Liver (tissue), 9 donors: ENCODE measurements around the gene KCNRG. TPM values are rescaled to one million over a fixed set of nuclear protein-coding genes. Genes with fewer than 3 reads are reported as not detected.

Source experiments
- DNase-seq: peaks from one replicate; pipeline ENCODE4 v3.0.0-alpha.2; 2017; ENCODE audit warnings: low spot score
- H3K27ac ChIP-seq, 2 donors: one replicate each; pipeline ENCODE4 v1.7.0; 2013; ENCODE audit warnings: inconsistent platforms in 2 of 2, low read length in 2 of 2, control low read depth in 1 of 2, low read depth in 1 of 2, mild to moderate bottlenecking in 1 of 2
- H3K27me3 ChIP-seq, 4 donors: one replicate each; pipeline versions ENCODE4 v1.6.1 to v1.7.0; 2013; ENCODE audit warnings: low read length in 3 of 4, inconsistent platforms in 1 of 4, mild to moderate bottlenecking in 1 of 4, moderate library complexity in 1 of 4; ENCODE audit not compliant: control insufficient read depth in 4 of 4, insufficient read depth in 4 of 4
- H3K36me3 ChIP-seq, 4 donors: one replicate each; pipeline versions ENCODE4 v1.6.1 to v1.7.0; 2013; ENCODE audit warnings: low read length in 3 of 4, mild to moderate bottlenecking in 3 of 4, low read depth in 1 of 4, moderate library complexity in 1 of 4; ENCODE audit not compliant: control insufficient read depth in 4 of 4, insufficient read depth in 3 of 4
- H3K4me1 ChIP-seq, 4 donors: one replicate each; pipeline versions ENCODE4 v1.6.1 to v1.7.0; 2013; ENCODE audit warnings: low read length in 3 of 4, mild to moderate bottlenecking in 3 of 4, moderate library complexity in 1 of 4; ENCODE audit not compliant: control insufficient read depth in 4 of 4, insufficient read depth in 4 of 4
- H3K4me3 ChIP-seq, 3 donors: one replicate each; pipeline versions ENCODE4 v1.6.1 to v1.7.0; 2013; ENCODE audit warnings: low read length in 3 of 3, control low read depth in 1 of 3, low read depth in 1 of 3, mild to moderate bottlenecking in 1 of 3
- H3K9ac ChIP-seq, 2 donors: one replicate each; pipeline ENCODE4 v1.7.0; 2013; ENCODE audit warnings: low read length in 2 of 2, mild to moderate bottlenecking in 2 of 2, moderate library complexity in 2 of 2, control low read depth in 1 of 2, low read depth in 1 of 2
- H3K9me3 ChIP-seq, 4 donors: one replicate each; pipeline versions ENCODE4 v1.6.1 to v1.7.0; 2013; ENCODE audit warnings: low read length in 3 of 4; ENCODE audit not compliant: control insufficient read depth in 4 of 4
- EGR1 ChIP-seq, 2 donors: IDR thresholded peaks; 2 replicates each; pipeline ENCODE4 v1.6.1; 2016 to 2018; ENCODE audit warnings: antibody characterized with exemption in 2 of 2, low read depth in 2 of 2
- FOXA1 ChIP-seq: IDR thresholded peaks from 2 replicates; pipeline ENCODE4 v1.6.1; 2016; ENCODE audit warnings: antibody characterized with exemption
- FOXA2 ChIP-seq: IDR thresholded peaks from 2 replicates; pipeline ENCODE4 v1.6.1; 2016; ENCODE audit warnings: antibody characterized with exemption
- GABPA ChIP-seq, 2 donors: IDR thresholded peaks in 1 of 2; conservative IDR thresholded peaks in 1 of 2; 2 replicates each; pipeline ENCODE4 v1.6.1; 2016; ENCODE audit warnings: antibody characterized with exemption in 2 of 2, mild to moderate bottlenecking in 1 of 2, moderate library complexity in 1 of 2
- HNF4A ChIP-seq, 2 donors: conservative IDR thresholded peaks; 2 replicates each; pipeline ENCODE4 v1.6.1; 2016; ENCODE audit warnings: antibody characterized with exemption in 2 of 2, mild to moderate bottlenecking in 2 of 2
- HNF4G ChIP-seq: IDR thresholded peaks from 2 replicates; pipeline ENCODE4 v1.6.1; 2016; ENCODE audit warnings: antibody characterized with exemption
- JUND ChIP-seq, 2 donors: IDR thresholded peaks; 2 replicates each; pipeline ENCODE4 v1.6.1; 2016; ENCODE audit warnings: antibody characterized with exemption in 2 of 2
- NR2F2 ChIP-seq: IDR thresholded peaks from 2 replicates; pipeline ENCODE4 v1.6.1; 2016; ENCODE audit warnings: antibody characterized with exemption
- RAD21 ChIP-seq, 2 donors: IDR thresholded peaks; 2 replicates each; pipeline ENCODE4 v1.6.1; 2016; ENCODE audit warnings: antibody characterized with exemption in 2 of 2, mild to moderate bottlenecking in 2 of 2
- RXRA ChIP-seq, 2 donors: IDR thresholded peaks; 2 replicates each; pipeline ENCODE4 v1.6.1; 2017 to 2018; ENCODE audit warnings: antibody characterized with exemption in 2 of 2, mild to moderate bottlenecking in 1 of 2
- SP1 ChIP-seq: IDR thresholded peaks from 2 replicates; pipeline ENCODE4 v1.6.1; 2018; ENCODE audit warnings: antibody characterized with exemption, mild to moderate bottlenecking
- TAF1 ChIP-seq: conservative IDR thresholded peaks from 2 replicates; pipeline ENCODE4 v1.6.1; 2016; ENCODE audit warnings: antibody characterized with exemption, mild to moderate bottlenecking
- YY1 ChIP-seq: IDR thresholded peaks from 2 replicates; pipeline ENCODE4 v1.6.1; 2016; ENCODE audit warnings: antibody characterized with exemption, mild to moderate bottlenecking
- WGBS: extraction: QIAGEN DNeasy Blood & Tissue Kit; methylation state at CpG from one replicate; pipeline ENCODE4 v1.1.7; 2013; 5-methylcytosine and 5-hydroxymethylcytosine counted together
- polyA plus RNA-seq, 2 donors: library from polyadenylated mRNA; stranded (reverse) in 1 of 2; unstranded in 1 of 2; fragments of 200-250 nt in 1 of 2; fragments of >200 nt in 1 of 2; fragmentation: Nextera tagmentation in 1 of 2; extraction: Ambion mirVana in 1 of 2; gene quantifications; one replicate each; pipeline versions ENCODE4 v1.2.1 to v1.2.3, GENCODE V29; 2013 to 2015
- total RNA-seq, 2 donors: library from RNA; depleted of rRNA; stranded (reverse); fragments of >200 nt; gene quantifications; one replicate each; pipeline ENCODE4 v1.2.3, GENCODE V29; 2014
- TF ChIP-seq, protein P1 (sequence below): IDR thresholded peaks from 2 replicates; pipeline ENCODE4 v1.6.1; 2016; ENCODE audit warnings: antibody characterized with exemption, mild to moderate bottlenecking
- TF ChIP-seq, protein P2 (sequence below): fragments of 150-350 bp; IDR thresholded peaks from 2 replicates; pipeline ENCODE4 v1.5.1; 2017; ENCODE audit warnings: improper control_type of control experiment, low read depth, low read length; ENCODE audit not compliant: missing input control
- TF ChIP-seq, protein P3 (sequence below): IDR thresholded peaks from 2 replicates; pipeline ENCODE4 v1.6.1; 2016; ENCODE audit warnings: antibody characterized with exemption
- TF ChIP-seq, protein P4 (sequence below): IDR thresholded peaks from 2 replicates; pipeline ENCODE4 v1.6.1; 2016; ENCODE audit warnings: antibody characterized with exemption
- TF ChIP-seq, protein P5 (sequence below): IDR thresholded peaks from 2 replicates; pipeline ENCODE4 v1.6.1; 2016; ENCODE audit warnings: antibody characterized with exemption
- donor health status: healthy.
- donor health status: healthy.
- donor health status: healthy.
- donor health status: healthy.
- donor health status: healthy.

KCNRG gene, protein sequence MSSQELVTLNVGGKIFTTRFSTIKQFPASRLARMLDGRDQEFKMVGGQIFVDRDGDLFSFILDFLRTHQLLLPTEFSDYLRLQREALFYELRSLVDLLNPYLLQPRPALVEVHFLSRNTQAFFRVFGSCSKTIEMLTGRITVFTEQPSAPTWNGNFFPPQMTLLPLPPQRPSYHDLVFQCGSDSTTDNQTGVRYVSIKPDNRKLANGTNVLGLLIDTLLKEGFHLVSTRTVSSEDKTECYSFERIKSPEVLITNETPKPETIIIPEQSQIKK
- total RNA-seq (1 to 10 TPM; 1.9 to 2.1 TPM), polyA plus RNA-seq (under 1 TPM; 0.18 to 0.50 TPM)

DNA sequence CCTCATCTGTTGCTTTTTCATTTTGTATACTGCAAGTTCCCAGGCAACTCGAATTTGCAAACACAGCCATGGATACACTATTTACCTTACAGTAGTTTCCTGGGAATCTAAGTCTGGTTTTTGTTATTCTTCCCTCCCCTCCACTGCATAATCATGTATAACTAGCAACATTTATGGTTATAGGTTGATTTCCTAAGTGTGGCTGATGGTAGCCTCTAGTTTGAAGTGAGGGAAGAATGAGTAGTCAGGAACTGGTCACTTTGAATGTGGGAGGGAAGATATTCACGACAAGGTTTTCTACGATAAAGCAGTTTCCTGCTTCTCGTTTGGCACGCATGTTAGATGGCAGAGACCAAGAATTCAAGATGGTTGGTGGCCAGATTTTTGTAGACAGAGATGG, at the start of gene KCNRG:
Gene KCNRG (plus strand): TSS at position 187 of the 400 bp plus-strand sequence. CDS start 50 bp downstream, at position 237.
- WGBS: 76% methylated on average over 5 of the region's 5 CpGs
- H3K27me3 ChIP-seq: no peaks in the 10 kb centered on the region
- no peak for DNase-seq
- TF ChIP-seq FOXA2: no peak
- no peak for TF ChIP-seq GABPA (IDR thresholded peaks at IDR 0.05 in 1 of 2, conservative IDR thresholded peaks at IDR 0.05 in 1 of 2)
- TF ChIP-seq HNF4G: no peak
- TF ChIP-seq RAD21 (IDR thresholded peaks at IDR 0.05): no peak
- no peak for TF ChIP-seq HNF4A (conservative IDR thresholded peaks at IDR 0.05)
- no peak for TF ChIP-seq JUND (IDR thresholded peaks at IDR 0.05)
- TF ChIP-seq, protein P1, sequence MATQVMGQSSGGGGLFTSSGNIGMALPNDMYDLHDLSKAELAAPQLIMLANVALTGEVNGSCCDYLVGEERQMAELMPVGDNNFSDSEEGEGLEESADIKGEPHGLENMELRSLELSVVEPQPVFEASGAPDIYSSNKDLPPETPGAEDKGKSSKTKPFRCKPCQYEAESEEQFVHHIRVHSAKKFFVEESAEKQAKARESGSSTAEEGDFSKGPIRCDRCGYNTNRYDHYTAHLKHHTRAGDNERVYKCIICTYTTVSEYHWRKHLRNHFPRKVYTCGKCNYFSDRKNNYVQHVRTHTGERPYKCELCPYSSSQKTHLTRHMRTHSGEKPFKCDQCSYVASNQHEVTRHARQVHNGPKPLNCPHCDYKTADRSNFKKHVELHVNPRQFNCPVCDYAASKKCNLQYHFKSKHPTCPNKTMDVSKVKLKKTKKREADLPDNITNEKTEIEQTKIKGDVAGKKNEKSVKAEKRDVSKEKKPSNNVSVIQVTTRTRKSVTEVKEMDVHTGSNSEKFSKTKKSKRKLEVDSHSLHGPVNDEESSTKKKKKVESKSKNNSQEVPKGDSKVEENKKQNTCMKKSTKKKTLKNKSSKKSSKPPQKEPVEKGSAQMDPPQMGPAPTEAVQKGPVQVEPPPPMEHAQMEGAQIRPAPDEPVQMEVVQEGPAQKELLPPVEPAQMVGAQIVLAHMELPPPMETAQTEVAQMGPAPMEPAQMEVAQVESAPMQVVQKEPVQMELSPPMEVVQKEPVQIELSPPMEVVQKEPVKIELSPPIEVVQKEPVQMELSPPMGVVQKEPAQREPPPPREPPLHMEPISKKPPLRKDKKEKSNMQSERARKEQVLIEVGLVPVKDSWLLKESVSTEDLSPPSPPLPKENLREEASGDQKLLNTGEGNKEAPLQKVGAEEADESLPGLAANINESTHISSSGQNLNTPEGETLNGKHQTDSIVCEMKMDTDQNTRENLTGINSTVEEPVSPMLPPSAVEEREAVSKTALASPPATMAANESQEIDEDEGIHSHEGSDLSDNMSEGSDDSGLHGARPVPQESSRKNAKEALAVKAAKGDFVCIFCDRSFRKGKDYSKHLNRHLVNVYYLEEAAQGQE: no peak
- TF ChIP-seq, protein P2, sequence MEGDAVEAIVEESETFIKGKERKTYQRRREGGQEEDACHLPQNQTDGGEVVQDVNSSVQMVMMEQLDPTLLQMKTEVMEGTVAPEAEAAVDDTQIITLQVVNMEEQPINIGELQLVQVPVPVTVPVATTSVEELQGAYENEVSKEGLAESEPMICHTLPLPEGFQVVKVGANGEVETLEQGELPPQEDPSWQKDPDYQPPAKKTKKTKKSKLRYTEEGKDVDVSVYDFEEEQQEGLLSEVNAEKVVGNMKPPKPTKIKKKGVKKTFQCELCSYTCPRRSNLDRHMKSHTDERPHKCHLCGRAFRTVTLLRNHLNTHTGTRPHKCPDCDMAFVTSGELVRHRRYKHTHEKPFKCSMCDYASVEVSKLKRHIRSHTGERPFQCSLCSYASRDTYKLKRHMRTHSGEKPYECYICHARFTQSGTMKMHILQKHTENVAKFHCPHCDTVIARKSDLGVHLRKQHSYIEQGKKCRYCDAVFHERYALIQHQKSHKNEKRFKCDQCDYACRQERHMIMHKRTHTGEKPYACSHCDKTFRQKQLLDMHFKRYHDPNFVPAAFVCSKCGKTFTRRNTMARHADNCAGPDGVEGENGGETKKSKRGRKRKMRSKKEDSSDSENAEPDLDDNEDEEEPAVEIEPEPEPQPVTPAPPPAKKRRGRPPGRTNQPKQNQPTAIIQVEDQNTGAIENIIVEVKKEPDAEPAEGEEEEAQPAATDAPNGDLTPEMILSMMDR: no peak
- TF ChIP-seq YY1: no peak
- TF ChIP-seq, protein P3, sequence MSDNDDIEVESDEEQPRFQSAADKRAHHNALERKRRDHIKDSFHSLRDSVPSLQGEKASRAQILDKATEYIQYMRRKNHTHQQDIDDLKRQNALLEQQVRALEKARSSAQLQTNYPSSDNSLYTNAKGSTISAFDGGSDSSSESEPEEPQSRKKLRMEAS: no peak
- no peak for TF ChIP-seq SP1
- TF ChIP-seq, protein P4, sequence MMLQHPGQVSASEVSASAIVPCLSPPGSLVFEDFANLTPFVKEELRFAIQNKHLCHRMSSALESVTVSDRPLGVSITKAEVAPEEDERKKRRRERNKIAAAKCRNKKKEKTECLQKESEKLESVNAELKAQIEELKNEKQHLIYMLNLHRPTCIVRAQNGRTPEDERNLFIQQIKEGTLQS: no peak
- TF ChIP-seq FOXA1: no peak
- TF ChIP-seq TAF1: no peak
- TF ChIP-seq RXRA (IDR thresholded peaks at IDR 0.05): no peak
- TF ChIP-seq, protein P5, sequence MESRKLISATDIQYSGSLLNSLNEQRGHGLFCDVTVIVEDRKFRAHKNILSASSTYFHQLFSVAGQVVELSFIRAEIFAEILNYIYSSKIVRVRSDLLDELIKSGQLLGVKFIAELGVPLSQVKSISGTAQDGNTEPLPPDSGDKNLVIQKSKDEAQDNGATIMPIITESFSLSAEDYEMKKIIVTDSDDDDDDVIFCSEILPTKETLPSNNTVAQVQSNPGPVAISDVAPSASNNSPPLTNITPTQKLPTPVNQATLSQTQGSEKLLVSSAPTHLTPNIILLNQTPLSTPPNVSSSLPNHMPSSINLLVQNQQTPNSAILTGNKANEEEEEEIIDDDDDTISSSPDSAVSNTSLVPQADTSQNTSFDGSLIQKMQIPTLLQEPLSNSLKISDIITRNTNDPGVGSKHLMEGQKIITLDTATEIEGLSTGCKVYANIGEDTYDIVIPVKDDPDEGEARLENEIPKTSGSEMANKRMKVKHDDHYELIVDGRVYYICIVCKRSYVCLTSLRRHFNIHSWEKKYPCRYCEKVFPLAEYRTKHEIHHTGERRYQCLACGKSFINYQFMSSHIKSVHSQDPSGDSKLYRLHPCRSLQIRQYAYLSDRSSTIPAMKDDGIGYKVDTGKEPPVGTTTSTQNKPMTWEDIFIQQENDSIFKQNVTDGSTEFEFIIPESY: no peak
- no peak for TF ChIP-seq EGR1 (IDR thresholded peaks at IDR 0.05; ENCODE audit: low read depth in 2 of 2)
- no peak for TF ChIP-seq NR2F2
- H3K9me3 ChIP-seq: no peaks in the 10 kb centered on the region
- peaks cover 1 to 31% (median 16%) of the 10 kb centered on the region in 4 donors for H3K36me3 ChIP-seq
- H3K27ac ChIP-seq: no peak within 1 kb of the TSS
- peaks cover 0 to 1% (median 0%) of the 10 kb centered on the region in 4 donors for H3K4me1 ChIP-seq
- no peak within 1 kb of the TSS for H3K4me3 ChIP-seq
- no peak within 1 kb of the TSS for H3K9ac ChIP-seq
